Endodermal cell (in vitro differentiated cells): ENCODE data around the gene AOPEP. TPM values are rescaled to one million over a fixed set of nuclear protein-coding genes. Genes with fewer than 3 reads are reported as not detected.

Experiments used
- DNase-seq: peaks from one replicate; pipeline ENCODE4 v3.0.0-alpha.2; 2017
- H3K27ac ChIP-seq: 2 replicates; pipeline ENCODE4 v1.5.1; 2013; ENCODE audit warnings: mild to moderate bottlenecking, low read depth, low read length, moderate library complexity
- H3K27me3 ChIP-seq: 2 replicates; pipeline ENCODE4 v1.6.1; 2013; ENCODE audit warnings: mild to moderate bottlenecking, low read length, moderate library complexity; ENCODE audit not compliant: insufficient read depth, control insufficient read depth, poor library complexity, severe bottlenecking
- H3K36me3 ChIP-seq: 2 replicates; pipeline ENCODE4 v1.7.0; 2013; ENCODE audit warnings: mild to moderate bottlenecking, low read length, moderate library complexity; ENCODE audit not compliant: control insufficient read depth, insufficient read depth
- H3K4me1 ChIP-seq: one replicate; pipeline ENCODE4 v1.7.0; 2013; ENCODE audit warnings: low read length; ENCODE audit not compliant: control insufficient read depth, insufficient read depth
- H3K4me3 ChIP-seq: 2 replicates; pipeline ENCODE4 v1.5.1; 2013; ENCODE audit warnings: mild to moderate bottlenecking, low read length, moderate library complexity
- H3K9ac ChIP-seq: 2 replicates; pipeline ENCODE4 v1.6.1; 2013; ENCODE audit warnings: mild to moderate bottlenecking, low read length, moderate library complexity; ENCODE audit not compliant: poor library complexity, severe bottlenecking; ENCODE audit errors: extremely low read depth
- H3K9me3 ChIP-seq: 2 replicates; pipeline ENCODE4 v1.6.1; 2013; ENCODE audit warnings: mild to moderate bottlenecking, low read length, moderate library complexity; ENCODE audit not compliant: control insufficient read depth
- H3K27ac Mint-ChIP-seq: 2 replicates; pipeline ENCODE4 v1.8.0; 2020; ENCODE audit warnings: mixed read lengths
- H3K27me3 Mint-ChIP-seq: 2 replicates; pipeline ENCODE4 v1.8.0; 2021; ENCODE audit warnings: mild to moderate bottlenecking, mixed read lengths; ENCODE audit not compliant: insufficient read depth
- H3K36me3 Mint-ChIP-seq: 2 replicates; pipeline ENCODE4 v1.8.0; 2020; ENCODE audit warnings: low read depth, mixed read lengths
- H3K4me1 Mint-ChIP-seq: 2 replicates; pipeline ENCODE4 v1.8.0; 2020; ENCODE audit warnings: mixed read lengths
- H3K4me3 Mint-ChIP-seq: 2 replicates; pipeline ENCODE4 v1.8.0; 2020; ENCODE audit warnings: mild to moderate bottlenecking, moderate library complexity, mixed read lengths
- H3K9me3 Mint-ChIP-seq: 2 replicates; pipeline ENCODE4 v1.8.0; 2020; ENCODE audit warnings: mild to moderate bottlenecking, mixed read lengths
- WGBS, 2 experiments: methylation state at CpG; one replicate each; pipeline versions ENCODE4 v1.1.5 to v1.1.7; 2013; ENCODE audit warnings: missing lambda C conversion rate in 2 of 2, mixed read lengths in 1 of 2; ENCODE audit not compliant: insufficient coverage in 1 of 2, insufficient read length in 1 of 2; 5-methylcytosine and 5-hydroxymethylcytosine counted together
- total RNA-seq, 2 donors: library from RNA; stranded (reverse); fragmentation: NEBNext Ultra II Directional in 1 of 2; extraction: Animal tissue kit (Norgen Biotek cat#: 25700) in 1 of 2; gene quantifications; 2 replicates in 1 of 2; 3 replicates in 1 of 2; pipeline ENCODE4 v1.2.1, GENCODE V29; 2021
- TF ChIP-seq, protein P1 (sequence below): fragments of 200-600 bp; sonication (generic); conservative IDR thresholded peaks from 2 replicates; pipeline ENCODE4 v1.5.0; 2021; ENCODE audit warnings: antibody characterized with exemption, mild to moderate bottlenecking

AOPEP gene
- total RNA-seq, 2 donors from 2014 or later, result 23.4 to 33.7 TPM

DNA sequence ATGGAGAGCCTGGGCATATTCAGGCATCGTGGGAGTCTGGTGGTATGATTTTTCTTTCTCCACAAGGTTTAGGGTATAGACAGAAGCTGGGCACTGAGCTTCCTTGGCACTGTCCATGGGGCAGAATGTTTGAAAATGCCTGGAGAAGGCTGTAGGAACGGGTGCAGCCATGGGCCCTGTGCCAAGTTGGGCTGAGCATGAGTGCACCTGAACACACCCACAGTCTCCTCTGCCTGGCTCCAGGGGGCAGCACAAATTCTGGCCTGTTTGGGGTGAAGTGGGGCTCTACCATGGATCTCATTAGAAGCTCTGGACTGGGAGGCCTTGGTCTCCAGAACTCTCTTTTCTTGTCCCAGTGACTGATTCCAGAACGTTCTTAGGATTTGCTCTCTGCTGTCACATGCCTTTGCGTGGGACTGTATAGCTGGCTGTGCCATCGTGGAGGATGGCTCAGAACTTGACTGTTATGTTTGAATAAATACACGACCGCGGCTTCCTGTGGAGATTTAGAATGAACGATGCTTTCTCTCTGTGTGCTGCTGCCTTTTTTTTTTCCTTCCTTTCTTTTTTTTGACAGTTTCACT lies 361.3 kb downstream of the AOPEP start:
- H3K4me3 ChIP-seq, result no peak overlapping the region
- H3K27me3 Mint-ChIP-seq, result no peaks in the 10 kb centered on the region
- TF ChIP-seq, protein P1, sequence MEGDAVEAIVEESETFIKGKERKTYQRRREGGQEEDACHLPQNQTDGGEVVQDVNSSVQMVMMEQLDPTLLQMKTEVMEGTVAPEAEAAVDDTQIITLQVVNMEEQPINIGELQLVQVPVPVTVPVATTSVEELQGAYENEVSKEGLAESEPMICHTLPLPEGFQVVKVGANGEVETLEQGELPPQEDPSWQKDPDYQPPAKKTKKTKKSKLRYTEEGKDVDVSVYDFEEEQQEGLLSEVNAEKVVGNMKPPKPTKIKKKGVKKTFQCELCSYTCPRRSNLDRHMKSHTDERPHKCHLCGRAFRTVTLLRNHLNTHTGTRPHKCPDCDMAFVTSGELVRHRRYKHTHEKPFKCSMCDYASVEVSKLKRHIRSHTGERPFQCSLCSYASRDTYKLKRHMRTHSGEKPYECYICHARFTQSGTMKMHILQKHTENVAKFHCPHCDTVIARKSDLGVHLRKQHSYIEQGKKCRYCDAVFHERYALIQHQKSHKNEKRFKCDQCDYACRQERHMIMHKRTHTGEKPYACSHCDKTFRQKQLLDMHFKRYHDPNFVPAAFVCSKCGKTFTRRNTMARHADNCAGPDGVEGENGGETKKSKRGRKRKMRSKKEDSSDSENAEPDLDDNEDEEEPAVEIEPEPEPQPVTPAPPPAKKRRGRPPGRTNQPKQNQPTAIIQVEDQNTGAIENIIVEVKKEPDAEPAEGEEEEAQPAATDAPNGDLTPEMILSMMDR, result peak; percentile 40
- no peak overlapping the region for H3K9ac ChIP-seq
- no peaks in the 10 kb centered on the region for H3K9me3 ChIP-seq
- peaks cover 13% of the 10 kb centered on the region for H3K4me1 ChIP-seq
- H3K36me3 ChIP-seq, result peaks cover 27% of the 10 kb centered on the region
- no peak for DNase-seq
- H3K4me3 Mint-ChIP-seq, result no peak overlapping the region
- H3K27me3 ChIP-seq, result no peaks in the 10 kb centered on the region
- peaks cover 13% of the 10 kb centered on the region for H3K4me1 Mint-ChIP-seq
- no peaks in the 10 kb centered on the region for H3K9me3 Mint-ChIP-seq
- H3K27ac Mint-ChIP-seq, result no peak overlapping the region
- no peak overlapping the region for H3K27ac ChIP-seq
- 92 to 98% methylated on average over 9 of the region's 9 CpGs for WGBS, 2 experiments
- H3K36me3 Mint-ChIP-seq, result peaks cover 28% of the 10 kb centered on the region

DNA sequence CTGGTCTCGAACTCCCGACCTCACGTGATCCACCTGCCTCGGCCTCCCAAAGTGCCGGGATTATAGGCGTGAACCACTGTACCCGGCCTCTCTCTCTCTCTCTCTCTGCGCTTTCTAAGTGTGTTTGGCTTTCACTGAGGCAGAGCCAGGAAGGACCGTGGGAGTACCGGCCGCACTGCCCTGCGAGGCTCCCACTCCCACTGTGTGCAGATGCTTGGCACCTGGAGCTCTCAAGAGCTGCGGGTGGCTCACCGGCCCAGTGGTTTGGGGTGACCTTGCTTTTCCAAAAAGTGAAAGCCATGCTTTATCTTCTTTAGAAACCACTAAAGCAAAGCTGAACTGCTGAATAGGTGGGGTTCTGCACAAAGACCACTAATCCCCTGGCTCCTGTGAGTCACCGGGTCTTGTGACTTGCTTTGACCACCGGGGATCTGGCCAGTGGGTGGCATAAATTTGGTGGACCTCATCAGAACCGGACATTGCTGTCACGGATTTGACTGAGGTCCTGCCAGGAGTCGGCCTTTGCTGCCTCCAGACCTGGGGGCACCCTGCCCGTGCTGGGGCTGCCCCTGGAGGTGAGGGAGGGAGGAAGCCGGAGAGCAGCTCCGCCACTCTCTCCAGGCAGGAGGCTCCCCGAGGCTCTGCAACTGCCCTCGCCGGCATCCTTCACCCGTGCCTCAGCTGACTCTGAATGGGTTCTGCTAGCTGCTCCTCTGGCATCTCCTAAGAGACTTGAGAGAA lies 362.1 kb downstream of the AOPEP start:
- no peak for DNase-seq
- Histone ChIP-seq H3K27ac (no peak overlapping the region), H3K4me1 (peaks cover 13% of the 10 kb centered on the region), H3K4me3 (no peak overlapping the region), H3K9ac (no peak overlapping the region), H3K27me3 (no peaks in the 10 kb centered on the region), H3K36me3 (peaks cover 19% of the 10 kb centered on the region), H3K9me3 (no peaks in the 10 kb centered on the region)
- H3K27ac Mint-ChIP-seq, result peak overlapping the region; percentile 50
- H3K36me3 Mint-ChIP-seq, result peaks cover 21% of the 10 kb centered on the region
- H3K4me3 Mint-ChIP-seq, result no peak overlapping the region
- peaks cover 14% of the 10 kb centered on the region for H3K4me1 Mint-ChIP-seq
- TF ChIP-seq, protein P1, result peak; percentile 17
- H3K27me3 Mint-ChIP-seq, result no peaks in the 10 kb centered on the region
- H3K9me3 Mint-ChIP-seq, result no peaks in the 10 kb centered on the region
- 88% methylated on average over 15 to 26 of the region's 26 CpGs for WGBS, 2 experiments

DNA sequence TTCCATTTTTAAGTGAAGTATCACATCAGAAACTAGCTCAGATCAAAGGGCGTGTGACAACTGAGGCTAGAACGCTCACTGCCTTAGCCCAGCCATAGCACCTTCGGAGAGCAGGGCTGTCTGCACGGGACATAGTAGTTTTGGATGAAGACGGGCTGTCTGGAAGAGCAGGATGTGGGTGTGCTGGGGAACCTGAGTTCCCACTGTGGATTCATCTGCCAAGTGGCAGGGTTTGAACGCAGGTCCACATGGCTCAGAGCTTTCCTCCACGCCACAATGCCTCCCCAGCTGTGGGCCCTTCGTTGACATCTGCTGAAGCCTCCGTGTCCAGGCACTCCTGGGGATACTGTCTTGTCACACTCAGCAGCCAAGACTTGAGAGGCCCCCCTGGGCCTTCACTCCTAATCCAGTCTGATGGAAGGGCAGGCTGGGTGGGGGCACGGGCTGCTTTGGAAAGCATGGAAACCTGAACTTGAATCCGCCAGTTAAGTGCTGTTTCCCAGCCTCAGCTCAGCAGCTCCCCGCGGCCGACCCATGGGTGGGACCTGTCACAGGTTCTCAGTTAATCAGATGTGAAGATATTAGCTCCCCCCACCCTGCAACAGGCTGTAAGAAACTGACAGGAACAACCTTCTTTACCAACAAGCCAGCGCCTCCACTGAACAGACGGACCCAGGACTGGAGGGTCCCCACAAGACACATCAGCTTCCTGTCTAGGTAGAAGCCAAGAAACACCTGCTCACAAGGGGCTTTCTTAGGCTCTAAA lies 362.9 kb downstream of the AOPEP start:
- no peaks in the 10 kb centered on the region for H3K27me3 Mint-ChIP-seq
- no peak overlapping the region for H3K4me3 Mint-ChIP-seq
- WGBS, 2 experiments, result 93 to 95% methylated on average over 12 to 16 of the region's 16 CpGs
- peak overlapping the region; percentile 50 for H3K27ac Mint-ChIP-seq
- H3K27me3 ChIP-seq, result no peaks in the 10 kb centered on the region
- H3K9me3 Mint-ChIP-seq, result no peaks in the 10 kb centered on the region
- H3K9ac ChIP-seq, result no peak overlapping the region
- no peak overlapping the region for H3K4me3 ChIP-seq
- no peak for DNase-seq
- TF ChIP-seq, protein P1, result no peak
- H3K4me1 ChIP-seq, result peaks cover 13% of the 10 kb centered on the region
- peaks cover 14% of the 10 kb centered on the region for H3K4me1 Mint-ChIP-seq
- H3K36me3 Mint-ChIP-seq, result peaks cover 21% of the 10 kb centered on the region
- no peaks in the 10 kb centered on the region for H3K9me3 ChIP-seq
- H3K36me3 ChIP-seq, result peaks cover 11% of the 10 kb centered on the region
- H3K27ac ChIP-seq, result no peak overlapping the region
